GM12878 (cell line): ENCODE measurements around the gene PTH.

Source experiments
- FOS ChIP-seq: IDR thresholded peaks from 3 replicates; pipeline ENCODE4 v1.6.1; 2011; ENCODE audit warnings: borderline replicate concordance; ENCODE audit not compliant: insufficient read length; ENCODE audit errors: extremely low read depth
- IKZF1 ChIP-seq: fragments of 450-650 bp; conservative IDR thresholded peaks from 2 replicates; pipeline ENCODE4 v1.6.1; 2017; ENCODE audit warnings: antibody characterized with exemption, mild to moderate bottlenecking
- JUNB ChIP-seq: IDR thresholded peaks from 2 replicates; pipeline ENCODE4 v1.6.1; 2016; ENCODE audit warnings: antibody characterized with exemption, mild to moderate bottlenecking
- TARDBP ChIP-seq: IDR thresholded peaks from 2 replicates; pipeline ENCODE4 v1.6.1; 2016; ENCODE audit warnings: borderline replicate concordance
- USF1 ChIP-seq: IDR thresholded peaks from 2 replicates; pipeline ENCODE4 v1.6.1; 2011; ENCODE audit warnings: borderline replicate concordance, low read depth, mild to moderate bottlenecking, moderate library complexity, mixed read lengths, low read length; ENCODE audit not compliant: insufficient read depth; ENCODE audit errors: extremely low read length

GRCh38 chr11:13494051-13494450 is 1.7 kb downstream of the PTH start:
- TF ChIP-seq TARDBP: no peak
- no peak for TF ChIP-seq JUNB
- TF ChIP-seq FOS: no peak
- no peak for TF ChIP-seq IKZF1
- no peak for TF ChIP-seq USF1
